Activated CD8-positive, alpha-beta memory T cell treated with anti-CD3 and anti-CD28 coated beads for 48 hours (primary cell): ENCODE measurements around the gene MUC5AC.
"Not testable (repeated sequence)": the region's sequence is repeated elsewhere in the genome, so short reads cannot be mapped to it uniquely, and the experiment has no call there.

Source experiments
- DNase-seq, 3 experiments: peaks; one replicate each; pipeline ENCODE4 v3.0.0-alpha.2; 2020; ENCODE audit warnings: low read depth in 2 of 3, low spot score in 2 of 3

MUC5AC gene

GRCh38 chr11:1177020-1177770 is 19.4 kb downstream of the MUC5AC start:
- DNase-seq: no peak

GRCh38 chr11:1177771-1178090 is 20.0 kb downstream of the MUC5AC start:
- DNase-seq: no peak

GRCh38 chr11:1178201-1178885 is 20.6 kb downstream of the MUC5AC start:
- DNase-seq: no peak

GRCh38 chr11:1178906-1179305 is 21.2 kb downstream of the MUC5AC start:
- no peak for DNase-seq

GRCh38 chr11:1179641-1180040 is 21.9 kb downstream of the MUC5AC start:
- DNase-seq: no peak

GRCh38 chr11:1180171-1180570 is 22.4 kb downstream of the MUC5AC start:
- no peak for DNase-seq

GRCh38 chr11:1180947-1181391 is 23.2 kb downstream of the MUC5AC start:
- no peak for DNase-seq

- no peak for DNase-seq
Observed at GRCh38 chr11:1181420-1181819, 23.7 kb downstream of the MUC5AC start.

GRCh38 chr11:1181853-1182535 is 24.2 kb downstream of the MUC5AC start:
- DNase-seq: no peak

- DNase-seq: not testable (repeated sequence)
Observed at GRCh38 chr11:1184139-1184538, 26.4 kb downstream of the MUC5AC start.

GRCh38 chr11:1188451-1189130 is 30.8 kb downstream of the MUC5AC start:
- not testable (repeated sequence) for DNase-seq

- DNase-seq: not testable (repeated sequence)
Observed at GRCh38 chr11:1189816-1190215, 32.1 kb downstream of the MUC5AC start.

- not testable (repeated sequence) for DNase-seq
Observed at GRCh38 chr11:1191786-1192470, 34.2 kb downstream of the MUC5AC start.

GRCh38 chr11:1192741-1193325 is 35.1 kb downstream of the MUC5AC start:
- DNase-seq: no peak

GRCh38 chr11:1193326-1194230 is 35.8 kb downstream of the MUC5AC start:
- DNase-seq: no peak

GRCh38 chr11:1194231-1194976 is 36.7 kb downstream of the MUC5AC start:
- DNase-seq: no peak

GRCh38 chr11:1194977-1195681 is 37.4 kb downstream of the MUC5AC start:
- no peak for DNase-seq
